K562 (cell line): ENCODE data around the gene DACT3.

Source experiments
- RFX5 ChIP-seq: IDR thresholded peaks from 2 replicates; pipeline ENCODE4 v1.6.1; 2011; ENCODE audit warnings: low read depth, mild to moderate bottlenecking, improper control_type of control experiment, low read length
- TAF7 ChIP-seq: fragments of 450-650 bp; IDR thresholded peaks from 2 replicates; pipeline ENCODE4 v1.6.1; 2016; ENCODE audit warnings: missing genetic modification characterization, missing compliant biosample characterization
- YY1 ChIP-seq, 3 experiments: IDR thresholded peaks; 2 replicates each; pipeline ENCODE4 v1.6.1; 2011; ENCODE audit warnings: low read length in 2 of 3, mild to moderate bottlenecking in 2 of 3, moderate library complexity in 2 of 3, borderline replicate concordance in 1 of 3, control low read depth in 1 of 3, low read depth in 1 of 3; ENCODE audit not compliant: insufficient read depth in 3 of 3, insufficient replicate concordance in 2 of 3, control insufficient read depth in 1 of 3, insufficient read length in 1 of 3; ENCODE audit errors: extremely low read depth in 1 of 3
- ZFP36 ChIP-seq: fragments of 150-350 bp; IDR thresholded peaks from 2 replicates; pipeline ENCODE4 v1.6.1; 2018; ENCODE audit warnings: low read length, low read depth; ENCODE audit not compliant: partially characterized antibody
- ZNF445 ChIP-seq: fragments of 250-450 bp; sonication (Bioruptor Pico); IDR thresholded peaks from 2 replicates; pipeline ENCODE4 v1.4.0; 2020; ENCODE audit warnings: low read depth, mild to moderate bottlenecking, moderate library complexity

DNA sequence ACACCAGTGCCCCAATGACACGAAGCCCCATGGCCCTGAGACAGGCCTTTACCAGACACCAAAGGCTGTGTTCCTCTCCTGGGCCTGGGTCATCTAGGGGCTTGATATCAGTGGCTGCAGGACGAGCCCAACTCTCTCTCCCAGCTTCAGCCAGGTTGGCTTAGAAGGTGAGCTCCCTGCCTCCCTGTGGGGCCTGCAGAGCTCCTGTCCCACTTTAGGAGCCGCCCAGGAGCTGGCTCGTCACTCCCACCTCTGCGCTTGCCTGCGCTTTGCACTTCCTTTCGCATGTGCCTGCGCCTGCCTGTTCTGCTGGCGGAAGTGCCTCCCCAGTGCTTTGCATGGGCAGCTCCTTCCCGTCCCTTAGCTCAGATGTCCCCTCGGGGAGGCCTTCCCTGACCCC lies 55.0 kb downstream of the DACT3 start:
- TF ChIP-seq TAF7 (tag) (no peak), RFX5 (no peak), ZFP36 (no peak), YY1 (IDR thresholded peaks at IDR 0.05; ENCODE audit: borderline replicate concordance in 1 of 3, control insufficient read depth in 1 of 3, extremely low read depth in 1 of 3, insufficient read depth in 3 of 3, insufficient read length in 1 of 3, insufficient replicate concordance in 2 of 3, low read depth in 1 of 3, low read length in 2 of 3) (no peak), ZNF445 (CRISPR knock-in tag) (no peak)
